HepG2 (cell line): ENCODE measurements around the gene ACP7. TPM values are rescaled to one million over a fixed set of nuclear protein-coding genes. Genes with fewer than 3 reads are reported as not detected.

Source experiments
- BCL6 ChIP-seq: IDR thresholded peaks from 2 replicates; pipeline ENCODE4 v1.6.1; 2016; ENCODE audit warnings: missing genetic modification reagents, missing compliant biosample characterization
- BORCS8-MEF2B ChIP-seq: sonication (generic); formaldehyde crosslinking; IDR thresholded peaks from 2 replicates; pipeline ENCODE4 v1.8.0; 2022; ENCODE audit warnings: mild to moderate bottlenecking, missing genetic modification reagents
- DNMT3B ChIP-seq: conservative IDR thresholded peaks from 2 replicates; pipeline ENCODE4 v1.6.1; 2016; ENCODE audit warnings: missing biosample characterization, control low read depth
- FOSL2 ChIP-seq: sonication (generic); formaldehyde crosslinking; IDR thresholded peaks from 2 replicates; pipeline ENCODE4 v1.4.0; 2020; ENCODE audit warnings: missing genetic modification reagents
- FOXC1 ChIP-seq: sonication (generic); formaldehyde crosslinking; IDR thresholded peaks from 2 replicates; pipeline ENCODE4 v1.8.0; 2022; ENCODE audit warnings: mild to moderate bottlenecking, missing genetic modification reagents, borderline replicate concordance
- GABPA ChIP-seq, 2 experiments: IDR thresholded peaks; 2 replicates each; pipeline ENCODE4 v1.6.1; 2011 to 2016; ENCODE audit warnings: low read depth in 2 of 2, low read length in 1 of 2, missing biosample characterization in 1 of 2, missing genetic modification characterization in 1 of 2
- HES4 ChIP-seq: sonication (generic); formaldehyde crosslinking; IDR thresholded peaks from 2 replicates; pipeline ENCODE4 v1.9.0; 2021; ENCODE audit warnings: mild to moderate bottlenecking, missing genetic modification reagents, borderline replicate concordance
- MEIS1 ChIP-seq: sonication (generic); formaldehyde crosslinking; IDR thresholded peaks from 2 replicates; pipeline ENCODE4 v1.9.0; 2021; ENCODE audit warnings: mild to moderate bottlenecking, missing genetic modification reagents, moderate library complexity, borderline replicate concordance
- RXRA ChIP-seq: sonication (generic); formaldehyde crosslinking; IDR thresholded peaks from 2 replicates; pipeline ENCODE4 v1.5.1; 2020; ENCODE audit warnings: missing genetic modification reagents
- SP1 ChIP-seq, 2 experiments: fragments of 450-650 bp in 1 of 2; sonication (generic) in 1 of 2; formaldehyde crosslinking in 1 of 2; IDR thresholded peaks; 2 replicates each; pipeline versions ENCODE4 v1.4.0 to v1.6.1; 2016 to 2020; ENCODE audit warnings: missing genetic modification reagents in 1 of 2
- ZMYM4 ChIP-seq: sonication (generic); formaldehyde crosslinking; IDR thresholded peaks from 2 replicates; pipeline ENCODE4 v1.8.1; 2023; ENCODE audit warnings: mild to moderate bottlenecking, missing genetic modification reagents
- ZNF225 ChIP-seq: sonication (generic); formaldehyde crosslinking; IDR thresholded peaks from 2 replicates; pipeline ENCODE4 v1.4.0; 2020; ENCODE audit warnings: mild to moderate bottlenecking, missing genetic modification reagents
- ZNF256 ChIP-seq: sonication (generic); formaldehyde crosslinking; conservative IDR thresholded peaks from 2 replicates; pipeline ENCODE4 v1.4.0; 2020; ENCODE audit warnings: missing genetic modification reagents
- ZNF446 ChIP-seq: sonication (generic); formaldehyde crosslinking; IDR thresholded peaks from 2 replicates; pipeline ENCODE4 v1.5.0; 2020; ENCODE audit warnings: mild to moderate bottlenecking, missing genetic modification reagents
- ZNF577 ChIP-seq: sonication (generic); formaldehyde crosslinking; IDR thresholded peaks from 2 replicates; pipeline ENCODE4 v1.4.0; 2020; ENCODE audit warnings: mild to moderate bottlenecking, low read depth, missing genetic modification reagents, borderline replicate concordance
- polyA plus RNA-seq, 8 experiments: library from polyadenylated mRNA; depleted of rRNA in 3 of 8; stranded (reverse) in 7 of 8; unstranded in 1 of 8; fragments of >200 nt; fragmentation: Illumina TruSeq in 4 of 8; extraction: Trizol in 4 of 8; gene quantifications; 2 replicates each; pipeline versions ENCODE4 v1.2.1 to v1.2.3, GENCODE V29; 2011 to 2016; ENCODE audit warnings: low read depth in 4 of 8, missing spikeins in 1 of 8, mixed read lengths in 1 of 8; ENCODE audit not compliant: insufficient read depth in 1 of 8
- total RNA-seq, 5 experiments: library from RNA; depleted of rRNA; stranded (reverse); fragments of >200 nt; fragmentation: Illumina TruSeq; extraction: Trizol; gene quantifications; 2 replicates each; pipeline ENCODE4 v1.2.3, GENCODE V29; 2016; ENCODE audit warnings: low read depth in 1 of 5
- TF ChIP-seq, protein P1 (sequence below): sonication (generic); formaldehyde crosslinking; IDR thresholded peaks from 2 replicates; pipeline ENCODE4 v1.5.1; 2020; ENCODE audit warnings: missing genetic modification reagents, mild to moderate bottlenecking, borderline replicate concordance
- TF ChIP-seq, protein P2 (sequence below): sonication (generic); formaldehyde crosslinking; IDR thresholded peaks from 2 replicates; pipeline ENCODE4 v1.8.1; 2023; ENCODE audit warnings: mild to moderate bottlenecking, missing genetic modification reagents, borderline replicate concordance
- TF ChIP-seq, protein P3 (sequence below): sonication (generic); formaldehyde crosslinking; IDR thresholded peaks from 2 replicates; pipeline ENCODE4 v1.9.0; 2022; ENCODE audit warnings: low read depth, missing genetic modification reagents
- TF ChIP-seq, protein P4 (sequence below): sonication (generic); formaldehyde crosslinking; IDR thresholded peaks from 2 replicates; pipeline ENCODE4 v1.4.0; 2020; ENCODE audit warnings: mild to moderate bottlenecking, low read depth, missing genetic modification reagents
- TF ChIP-seq, protein P5 (sequence below): sonication (generic); formaldehyde crosslinking; IDR thresholded peaks from 2 replicates; pipeline ENCODE4 v1.5.1; 2020; ENCODE audit warnings: mild to moderate bottlenecking, missing genetic modification reagents, moderate library complexity
- TF ChIP-seq, protein P6 (sequence below): sonication (generic); formaldehyde crosslinking; IDR thresholded peaks from 2 replicates; pipeline ENCODE4 v1.5.0; 2020; ENCODE audit warnings: missing genetic modification reagents

Gene ACP7
- total and polyA plus RNA-seq, 2 of the 13 experiments (the other 11 are each of a cell fraction or from before 2014, with no cell fraction given), result not detected

DNA sequence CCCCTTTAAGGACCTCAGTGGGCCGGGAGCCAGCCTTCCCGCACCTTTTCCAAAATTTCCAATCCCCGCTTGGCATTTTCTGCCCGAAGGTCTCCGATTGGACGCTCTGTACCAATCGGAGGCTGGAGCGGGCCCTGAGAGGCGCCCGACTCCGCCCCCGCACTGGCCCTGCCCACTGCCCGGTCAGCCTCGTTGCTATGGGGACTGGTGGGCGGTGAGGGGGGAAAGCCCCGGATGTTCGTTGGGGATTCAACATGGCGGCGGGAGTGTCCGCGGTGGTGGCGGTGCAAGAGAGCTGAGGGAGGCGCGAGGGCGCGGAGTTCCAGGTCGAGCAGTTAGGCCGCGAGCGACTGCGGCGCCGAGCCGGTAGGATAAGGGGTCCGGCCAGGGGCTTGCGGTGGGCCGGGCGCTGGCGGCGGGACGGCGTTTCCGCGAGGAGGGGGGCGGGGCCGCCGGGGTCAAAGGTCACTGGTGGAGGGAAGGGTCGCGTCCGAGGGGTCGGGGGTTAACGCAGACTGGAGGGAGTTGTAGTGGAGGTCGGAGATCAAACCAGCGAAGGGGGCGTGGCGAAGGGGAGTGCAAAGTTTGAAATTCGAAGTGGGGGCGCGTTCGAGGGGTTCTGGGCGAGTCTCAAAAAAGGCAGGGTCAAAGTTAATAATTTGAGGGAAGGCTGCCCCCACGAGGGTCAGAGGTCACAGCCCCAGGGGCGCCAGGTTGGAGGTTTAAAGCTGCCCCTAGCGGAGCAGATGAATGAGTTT, 41.6 kb downstream of the ACP7 start, which contains the start of gene PAK4 (continued):
- TF ChIP-seq MEIS1 (CRISPR knock-in tag), result no peak
- TF ChIP-seq FOXC1 (CRISPR knock-in tag), result peak; percentile 92
- TF ChIP-seq ZMYM4 (CRISPR knock-in tag), result peak; percentile 90
- no peak for TF ChIP-seq SP1 (IDR thresholded peaks at IDR 0.05)
- peak; percentile 85 for TF ChIP-seq SP1 (CRISPR knock-in tag; IDR thresholded peaks at IDR 0.05)
- peak; percentile 84 for TF ChIP-seq RXRA (CRISPR knock-in tag)
- no peak for TF ChIP-seq ZNF446 (CRISPR knock-in tag)
- TF ChIP-seq, protein P1, sequence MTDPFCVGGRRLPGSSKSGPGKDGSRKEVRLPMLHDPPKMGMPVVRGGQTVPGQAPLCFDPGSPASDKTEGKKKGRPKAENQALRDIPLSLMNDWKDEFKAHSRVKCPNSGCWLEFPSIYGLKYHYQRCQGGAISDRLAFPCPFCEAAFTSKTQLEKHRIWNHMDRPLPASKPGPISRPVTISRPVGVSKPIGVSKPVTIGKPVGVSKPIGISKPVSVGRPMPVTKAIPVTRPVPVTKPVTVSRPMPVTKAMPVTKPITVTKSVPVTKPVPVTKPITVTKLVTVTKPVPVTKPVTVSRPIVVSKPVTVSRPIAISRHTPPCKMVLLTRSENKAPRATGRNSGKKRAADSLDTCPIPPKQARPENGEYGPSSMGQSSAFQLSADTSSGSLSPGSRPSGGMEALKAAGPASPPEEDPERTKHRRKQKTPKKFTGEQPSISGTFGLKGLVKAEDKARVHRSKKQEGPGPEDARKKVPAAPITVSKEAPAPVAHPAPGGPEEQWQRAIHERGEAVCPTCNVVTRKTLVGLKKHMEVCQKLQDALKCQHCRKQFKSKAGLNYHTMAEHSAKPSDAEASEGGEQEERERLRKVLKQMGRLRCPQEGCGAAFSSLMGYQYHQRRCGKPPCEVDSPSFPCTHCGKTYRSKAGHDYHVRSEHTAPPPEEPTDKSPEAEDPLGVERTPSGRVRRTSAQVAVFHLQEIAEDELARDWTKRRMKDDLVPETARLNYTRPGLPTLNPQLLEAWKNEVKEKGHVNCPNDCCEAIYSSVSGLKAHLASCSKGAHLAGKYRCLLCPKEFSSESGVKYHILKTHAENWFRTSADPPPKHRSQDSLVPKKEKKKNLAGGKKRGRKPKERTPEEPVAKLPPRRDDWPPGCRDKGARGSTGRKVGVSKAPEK (CRISPR knock-in tag), result no peak
- TF ChIP-seq BCL6, result peak; percentile 20; the same call in 1 of the 2 replicates
- TF ChIP-seq, protein P2, sequence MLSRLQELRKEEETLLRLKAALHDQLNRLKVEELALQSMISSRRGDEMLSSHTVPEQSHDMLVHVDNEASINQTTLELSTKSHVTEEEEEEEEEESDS (CRISPR knock-in tag), result peak; percentile 17; the same call in 1 of the 2 replicates
- TF ChIP-seq ZNF577 (CRISPR knock-in tag), result no peak
- no peak for TF ChIP-seq HES4
- TF ChIP-seq DNMT3B (CRISPR knock-in tag), result no peak
- TF ChIP-seq, protein P3, sequence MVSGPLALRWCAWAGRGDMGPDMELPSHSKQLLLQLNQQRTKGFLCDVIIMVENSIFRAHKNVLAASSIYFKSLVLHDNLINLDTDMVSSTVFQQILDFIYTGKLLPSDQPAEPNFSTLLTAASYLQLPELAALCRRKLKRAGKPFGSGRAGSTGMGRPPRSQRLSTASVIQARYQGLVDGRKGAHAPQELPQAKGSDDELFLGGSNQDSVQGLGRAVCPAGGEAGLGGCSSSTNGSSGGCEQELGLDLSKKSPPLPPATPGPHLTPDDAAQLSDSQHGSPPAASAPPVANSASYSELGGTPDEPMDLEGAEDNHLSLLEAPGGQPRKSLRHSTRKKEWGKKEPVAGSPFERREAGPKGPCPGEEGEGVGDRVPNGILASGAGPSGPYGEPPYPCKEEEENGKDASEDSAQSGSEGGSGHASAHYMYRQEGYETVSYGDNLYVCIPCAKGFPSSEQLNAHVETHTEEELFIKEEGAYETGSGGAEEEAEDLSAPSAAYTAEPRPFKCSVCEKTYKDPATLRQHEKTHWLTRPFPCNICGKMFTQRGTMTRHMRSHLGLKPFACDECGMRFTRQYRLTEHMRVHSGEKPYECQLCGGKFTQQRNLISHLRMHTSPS (CRISPR knock-in tag), result no peak; the same call in 1 of the 2 replicates
- TF ChIP-seq, protein P4, sequence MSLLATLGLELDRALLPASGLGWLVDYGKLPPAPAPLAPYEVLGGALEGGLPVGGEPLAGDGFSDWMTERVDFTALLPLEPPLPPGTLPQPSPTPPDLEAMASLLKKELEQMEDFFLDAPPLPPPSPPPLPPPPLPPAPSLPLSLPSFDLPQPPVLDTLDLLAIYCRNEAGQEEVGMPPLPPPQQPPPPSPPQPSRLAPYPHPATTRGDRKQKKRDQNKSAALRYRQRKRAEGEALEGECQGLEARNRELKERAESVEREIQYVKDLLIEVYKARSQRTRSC, result no peak
- no peak for TF ChIP-seq ZNF256
- TF ChIP-seq BORCS8-MEF2B (CRISPR knock-in tag), result peak; percentile 74; the same call in 1 of the 2 replicates
- TF ChIP-seq, protein P5, sequence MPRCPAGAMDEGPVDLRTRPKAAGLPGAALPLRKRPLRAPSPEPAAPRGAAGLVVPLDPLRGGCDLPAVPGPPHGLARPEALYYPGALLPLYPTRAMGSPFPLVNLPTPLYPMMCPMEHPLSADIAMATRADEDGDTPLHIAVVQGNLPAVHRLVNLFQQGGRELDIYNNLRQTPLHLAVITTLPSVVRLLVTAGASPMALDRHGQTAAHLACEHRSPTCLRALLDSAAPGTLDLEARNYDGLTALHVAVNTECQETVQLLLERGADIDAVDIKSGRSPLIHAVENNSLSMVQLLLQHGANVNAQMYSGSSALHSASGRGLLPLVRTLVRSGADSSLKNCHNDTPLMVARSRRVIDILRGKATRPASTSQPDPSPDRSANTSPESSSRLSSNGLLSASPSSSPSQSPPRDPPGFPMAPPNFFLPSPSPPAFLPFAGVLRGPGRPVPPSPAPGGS, result peak; percentile 86; the same call in 1 of the 2 replicates
- TF ChIP-seq, protein P6, sequence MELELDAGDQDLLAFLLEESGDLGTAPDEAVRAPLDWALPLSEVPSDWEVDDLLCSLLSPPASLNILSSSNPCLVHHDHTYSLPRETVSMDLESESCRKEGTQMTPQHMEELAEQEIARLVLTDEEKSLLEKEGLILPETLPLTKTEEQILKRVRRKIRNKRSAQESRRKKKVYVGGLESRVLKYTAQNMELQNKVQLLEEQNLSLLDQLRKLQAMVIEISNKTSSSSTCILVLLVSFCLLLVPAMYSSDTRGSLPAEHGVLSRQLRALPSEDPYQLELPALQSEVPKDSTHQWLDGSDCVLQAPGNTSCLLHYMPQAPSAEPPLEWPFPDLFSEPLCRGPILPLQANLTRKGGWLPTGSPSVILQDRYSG (CRISPR knock-in tag), result no peak
- TF ChIP-seq ZNF225 (CRISPR knock-in tag), result peak; percentile 82; the same call in 1 of the 2 replicates
- no peak for TF ChIP-seq FOSL2
- no peak for TF ChIP-seq GABPA (IDR thresholded peaks at IDR 0.05; ENCODE audit: low read depth, low read length)
- TF ChIP-seq GABPA (CRISPR knock-in tag; IDR thresholded peaks at IDR 0.05; ENCODE audit: low read depth), result 0 out of 2 replicates have a peak, but pooled peaks have one; percentile 36
